B cell (primary cell): Measurements from ENCODE around the gene TEX261. TPM values are rescaled to one million over a fixed set of nuclear protein-coding genes. Genes with fewer than 3 reads are reported as not detected.

Experiments used
- ATAC-seq: fragments of 200-7000 bp; cut with Tn5 transposase; one replicate; pipeline ENCODE4 v1.10.0; 2021; ENCODE audit warnings: low read depth, mild to moderate bottlenecking, moderate number of reproducible peaks, moderate library complexity
- CTCF ChIA-PET: fragments of 350-600 bp; sonication (Branson Sonifier 250); formaldehyde crosslinking; loops from one replicate; lab custom pipeline; 2021; ENCODE audit warnings: antibody characterized with exemption, inconsistent platforms; lab: Charles Lee
- POLR2A ChIA-PET: fragments of 350-600 bp; sonication (Branson Sonifier 250); formaldehyde crosslinking; loops from one replicate; lab custom pipeline; 2021; ENCODE audit warnings: antibody characterized with exemption; lab: Charles Lee
- DNase-seq: peaks from one replicate; pipeline ENCODE4 v3.0.0; 2013
- H2AFZ ChIP-seq: 2 replicates; pipeline ENCODE4 v1.6.1; 2012; ENCODE audit warnings: mild to moderate bottlenecking, low read depth, low read length; ENCODE audit not compliant: insufficient read depth, poor library complexity, severe bottlenecking
- H3K27ac ChIP-seq, 2 donors: 1 replicate in 1 of 2; 2 replicates in 1 of 2; pipeline ENCODE4 v1.5.1; 2012 to 2013; ENCODE audit warnings: low read length in 2 of 2, mild to moderate bottlenecking in 2 of 2, moderate library complexity in 1 of 2
- H3K27me3 ChIP-seq, 4 experiments: fragments of 200-600 bp in 1 of 4; sonication (generic) in 1 of 4; replicated peaks in 1 of 4; 1 replicate in 2 of 4; 2 replicates in 2 of 4; pipeline versions ENCODE4 v1.6.1 to v1.7.0; 2013 to 2016; ENCODE audit warnings: low read length in 3 of 4, mild to moderate bottlenecking in 2 of 4, mixed read lengths in 1 of 4, moderate library complexity in 1 of 4; ENCODE audit not compliant: insufficient read depth in 4 of 4, control insufficient read depth in 3 of 4; ENCODE audit errors: control extremely low read depth in 1 of 4
- H3K36me3 ChIP-seq, 2 experiments: replicated peaks in 1 of 2; 1 replicate in 1 of 2; 2 replicates in 1 of 2; pipeline versions ENCODE4 v1.6.1 to v1.7.1; 2013; ENCODE audit warnings: low read length in 1 of 2; ENCODE audit not compliant: insufficient read depth in 2 of 2, control insufficient read depth in 1 of 2; ENCODE audit errors: control extremely low read depth in 1 of 2, extremely low read depth in 1 of 2
- H3K4me1 ChIP-seq, 2 donors: fragments of 200-600 bp in 1 of 2; sonication (generic) in 1 of 2; 1 replicate in 1 of 2; 2 replicates in 1 of 2; pipeline versions ENCODE4 v1.5.1 to v1.6.1; 2013 to 2017; ENCODE audit warnings: low read length in 2 of 2; ENCODE audit not compliant: control insufficient read depth in 2 of 2, insufficient read depth in 2 of 2
- H3K4me2 ChIP-seq: replicated peaks from 2 replicates; pipeline ENCODE3; 2012; ENCODE audit warnings: mild to moderate bottlenecking, low read depth, low read length; ENCODE audit not compliant: poor library complexity, severe bottlenecking
- H3K4me3 ChIP-seq, 5 experiments: fragments of 200-600 bp in 1 of 5; sonication (generic) in 1 of 5; 1 replicate in 3 of 5; 2 replicates in 2 of 5; pipeline versions ENCODE4 v1.5.1 to v1.7.0; 2011 to 2016; ENCODE audit warnings: low read length in 4 of 5, mild to moderate bottlenecking in 4 of 5, low read depth in 2 of 5, control low read depth in 1 of 5, moderate library complexity in 1 of 5; ENCODE audit not compliant: insufficient read depth in 1 of 5; ENCODE audit errors: control extremely low read depth in 1 of 5, extremely low read depth in 1 of 5
- H3K79me2 ChIP-seq: fragments of 200-600 bp; sonication (generic); one replicate; pipeline ENCODE4 v1.6.0; 2016; ENCODE audit warnings: low read length; ENCODE audit not compliant: control insufficient read depth, insufficient read depth
- H3K9ac ChIP-seq: fragments of 200-600 bp; sonication (generic); 2 replicates; pipeline ENCODE4 v1.6.1; 2017; ENCODE audit warnings: mild to moderate bottlenecking, low read length, moderate library complexity
- H3K9me3 ChIP-seq, 3 donors: one replicate each; pipeline versions ENCODE4 v1.6.1 to v1.7.1; 2013; ENCODE audit warnings: low read length in 2 of 3; ENCODE audit not compliant: control insufficient read depth in 2 of 3, insufficient read depth in 1 of 3; ENCODE audit errors: control extremely low read depth in 1 of 3
- H4K20me1 ChIP-seq: 2 replicates; pipeline ENCODE4 v1.6.0; 2012; ENCODE audit warnings: mild to moderate bottlenecking, low read length; ENCODE audit not compliant: insufficient read depth, control insufficient read depth, poor library complexity, severe bottlenecking
- H3K27ac Mint-ChIP-seq: one replicate; pipeline ENCODE4 v1.8.0; 2021; ENCODE audit warnings: mixed read lengths
- H3K27me3 Mint-ChIP-seq: one replicate; pipeline ENCODE4 v1.8.0; 2021; ENCODE audit warnings: mixed read lengths
- H3K4me1 Mint-ChIP-seq: one replicate; pipeline ENCODE4 v1.8.0; 2021; ENCODE audit warnings: mixed read lengths
- H3K4me3 Mint-ChIP-seq: one replicate; pipeline ENCODE4 v1.8.0; 2021; ENCODE audit warnings: mixed read lengths
- H3K9me3 Mint-ChIP-seq: one replicate; pipeline ENCODE4 v1.8.0; 2022; ENCODE audit warnings: mixed read lengths; ENCODE audit not compliant: insufficient read depth
- EZH2 ChIP-seq: IDR thresholded peaks from 2 replicates; pipeline ENCODE4 v1.6.1; 2012; ENCODE audit warnings: borderline replicate concordance, low read depth, mild to moderate bottlenecking, moderate library complexity, low read length; ENCODE audit not compliant: insufficient read depth, poor library complexity, severe bottlenecking
- WGBS: methylation state at CpG from one replicate; pipeline ENCODE4 v1.1.5; 2013; ENCODE audit warnings: missing lambda C conversion rate; ENCODE audit not compliant: insufficient coverage; 5-methylcytosine and 5-hydroxymethylcytosine counted together
- intact Hi-C: fragments of 100-400 bp; cut with micrococcal nuclease; formaldehyde crosslinking; loops from one replicate; pipeline ENCODE4 v1.10.0; 2022
- polyA plus RNA-seq: library from polyadenylated mRNA; depleted of rRNA; stranded (reverse); fragments of >200 nt; gene quantifications from 2 replicates; pipeline ENCODE4 v1.2.3, GENCODE V29; 2012
- total RNA-seq, 2 donors: library from RNA; stranded (reverse); fragments of 120-200 nt in 1 of 2; gene quantifications; 1 replicate in 1 of 2; 2 replicates in 1 of 2; pipeline versions ENCODE4 v1.2.3 to v1.2.4, GENCODE V29; 2013 to 2022
- TF ChIP-seq, protein P1 (sequence below): fragments of 200-600 bp; IDR thresholded peaks from one replicate; pipeline ENCODE4 v1.8.0; 2022; ENCODE audit warnings: antibody characterized with exemption, mild to moderate bottlenecking

The TEX261 gene
- total and polyA plus RNA-seq, 2 donors (not counting 1 experiment from before 2014, with no cell fraction given): 29.0 to 56.4 TPM

DNA sequence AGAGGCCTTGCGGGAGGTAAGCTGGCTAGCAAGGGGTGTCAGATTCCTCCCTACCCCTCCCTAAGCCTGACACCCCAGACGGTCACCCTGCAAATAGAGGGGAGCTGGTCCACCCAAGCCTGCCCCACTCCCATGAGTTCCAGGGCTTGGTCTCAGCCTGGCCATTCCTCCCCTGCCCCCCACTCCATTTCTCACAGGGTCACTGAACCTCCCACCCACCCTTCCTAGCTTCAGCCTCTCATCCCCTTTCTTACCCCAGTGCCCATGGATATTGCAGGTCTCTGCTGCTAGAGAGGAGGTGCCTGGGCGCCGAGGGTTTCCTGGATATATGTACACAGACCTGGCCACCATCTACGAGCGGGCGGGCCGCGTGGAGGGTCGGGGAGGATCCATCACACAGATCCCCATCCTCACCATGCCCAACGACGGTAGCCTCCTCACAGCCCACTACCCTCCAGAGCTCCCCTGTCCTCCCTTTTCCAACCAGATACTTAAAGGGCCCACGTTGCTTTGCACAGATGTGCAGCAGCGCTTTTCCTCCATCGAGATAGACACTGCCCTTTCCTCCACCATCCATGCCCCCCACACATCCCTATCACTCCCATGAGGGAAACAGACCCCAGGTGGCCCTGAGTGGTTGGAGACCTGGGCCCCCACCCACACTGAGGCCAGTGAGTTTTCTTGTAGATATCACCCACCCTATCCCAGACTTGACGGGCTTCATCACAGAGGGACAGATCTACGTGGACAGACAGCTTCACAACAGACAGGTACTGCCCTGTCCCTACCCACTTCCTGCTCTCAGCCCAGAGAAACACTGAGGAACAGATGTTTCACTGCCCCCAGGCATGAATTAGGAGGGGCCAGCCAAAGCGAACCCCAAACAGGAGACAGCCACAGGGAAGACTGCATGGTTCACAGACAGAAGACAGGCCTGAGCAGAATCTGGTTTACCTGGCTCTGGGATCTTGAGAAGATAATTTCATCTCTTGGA lies 31.5 kb downstream of the TEX261 start:
- Histone ChIP-seq H3K9ac (no peak overlapping the region), H3K9me3 (no peaks in the 10 kb centered on the region), H3K27ac (no peak overlapping the region), H3K79me2 (no peaks in the 10 kb centered on the region), H3K4me2 (no peak overlapping the region), H3K4me1 (peaks cover 13 to 16% of the 10 kb centered on the region in 2 donors), H2AFZ (no peak overlapping the region), H4K20me1 (no peaks in the 10 kb centered on the region), H3K36me3 (no peaks in the 10 kb centered on the region), H3K4me3 (no peak overlapping the region), H3K27me3 (peaks cover 0 to 54% (median 14%) of the 10 kb centered on the region in 4 experiments)
- ATAC-seq (no peak), DNase-seq (no peak)
- Mint-ChIP-seq H3K27ac (no peak overlapping the region), H3K4me3 (no peak overlapping the region), H3K9me3 (no peaks in the 10 kb centered on the region), H3K4me1 (peaks cover 8% of the 10 kb centered on the region), H3K27me3 (peaks cover 33% of the 10 kb centered on the region)
- ChIA-PET POLR2A (no interaction called here), CTCF (interaction anchor here (0.8 to 7.4 kb wide), 11 partner anchors 8 to 91 kb away, joined by 3 to 53 read pairs (median 9); partner anchors contain the start of gene ANKRD53)
- 76% methylated on average over 18 of the region's 18 CpGs for WGBS
- intact Hi-C loops: no loop called here
- TF ChIP-seq, protein P1, sequence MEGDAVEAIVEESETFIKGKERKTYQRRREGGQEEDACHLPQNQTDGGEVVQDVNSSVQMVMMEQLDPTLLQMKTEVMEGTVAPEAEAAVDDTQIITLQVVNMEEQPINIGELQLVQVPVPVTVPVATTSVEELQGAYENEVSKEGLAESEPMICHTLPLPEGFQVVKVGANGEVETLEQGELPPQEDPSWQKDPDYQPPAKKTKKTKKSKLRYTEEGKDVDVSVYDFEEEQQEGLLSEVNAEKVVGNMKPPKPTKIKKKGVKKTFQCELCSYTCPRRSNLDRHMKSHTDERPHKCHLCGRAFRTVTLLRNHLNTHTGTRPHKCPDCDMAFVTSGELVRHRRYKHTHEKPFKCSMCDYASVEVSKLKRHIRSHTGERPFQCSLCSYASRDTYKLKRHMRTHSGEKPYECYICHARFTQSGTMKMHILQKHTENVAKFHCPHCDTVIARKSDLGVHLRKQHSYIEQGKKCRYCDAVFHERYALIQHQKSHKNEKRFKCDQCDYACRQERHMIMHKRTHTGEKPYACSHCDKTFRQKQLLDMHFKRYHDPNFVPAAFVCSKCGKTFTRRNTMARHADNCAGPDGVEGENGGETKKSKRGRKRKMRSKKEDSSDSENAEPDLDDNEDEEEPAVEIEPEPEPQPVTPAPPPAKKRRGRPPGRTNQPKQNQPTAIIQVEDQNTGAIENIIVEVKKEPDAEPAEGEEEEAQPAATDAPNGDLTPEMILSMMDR: no peak
- no peak for TF ChIP-seq EZH2
